ENCODE results near the gene SMAD2. TPM values are rescaled to one million over a fixed set of nuclear protein-coding genes. Genes with fewer than 3 reads are reported as not detected.
"Not testable (repeated sequence)": the region's sequence is repeated elsewhere in the genome, so short reads cannot be mapped to it uniquely, and the experiment has no call there.

Gene SMAD2
- total and polyA plus RNA-seq, 4 donors = 62.7 to 183 (median 76.6) TPM

DNA sequence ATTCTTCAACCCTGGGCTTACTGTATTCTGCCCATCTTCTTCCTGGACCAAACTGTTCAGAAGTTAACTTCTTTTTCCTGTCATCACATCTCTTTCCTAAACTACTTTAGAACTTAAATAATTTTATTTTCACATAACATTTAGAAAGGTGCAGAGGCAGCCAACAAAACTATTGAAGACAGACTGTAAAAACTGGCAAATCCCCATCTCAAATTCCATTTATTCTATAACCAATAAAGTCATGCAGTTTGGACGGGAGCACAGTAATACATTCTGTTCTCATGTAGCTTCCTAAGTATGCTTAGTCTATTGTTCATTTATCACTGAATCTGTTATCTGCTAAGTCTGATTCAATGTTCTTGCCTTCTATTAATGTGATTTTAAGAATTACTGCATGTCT is 99.1 kb downstream of the SMAD2 start:
- peaks cover 1% of the 10 kb centered on the region for H3K9me3 ChIP-seq (ENCODE audit: control insufficient read depth, insufficient read depth, low read length)
- WGBS (ENCODE audit: insufficient coverage) = 80% methylated on average over 1 of the region's 1 CpG
- no peak for DNase-seq (ENCODE audit: low read depth in 4 of 6, low spot score in 6 of 6)
- no peak overlapping the region for H3K4me3 ChIP-seq (ENCODE audit: low read depth, low read length)
- H3K4me1 ChIP-seq (ENCODE audit: control insufficient read depth, insufficient read depth, low read length) = no peaks in the 10 kb centered on the region
- H3K36me3 ChIP-seq (ENCODE audit: control insufficient read depth, insufficient read depth, low read length) = peaks cover 4% of the 10 kb centered on the region
- H3K27ac ChIP-seq (ENCODE audit: low read depth, low read length) = no peak overlapping the region
- no peaks in the 10 kb centered on the region for H3K27me3 ChIP-seq (ENCODE audit: control insufficient read depth, insufficient read depth, low read length)

DNA sequence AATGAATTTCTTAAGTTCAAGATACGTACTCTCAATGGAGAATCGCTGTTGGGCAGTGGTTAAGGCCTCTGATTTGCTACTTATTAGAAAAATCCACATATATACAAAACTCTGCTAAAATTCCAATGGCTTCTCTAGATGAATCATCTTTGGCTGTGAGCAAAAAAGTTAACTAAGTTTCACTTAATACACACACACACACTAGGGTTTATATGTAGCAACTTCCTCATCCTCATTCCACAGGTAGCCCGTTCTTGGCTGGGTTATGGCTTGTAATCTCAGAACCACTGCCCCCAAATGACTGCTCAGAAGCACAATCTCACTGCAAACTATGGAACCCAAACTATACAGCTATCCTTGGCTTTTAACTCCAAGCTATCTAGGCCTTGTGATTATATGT is 99.7 kb downstream of the SMAD2 start:
- peaks cover 1% of the 10 kb centered on the region for H3K9me3 ChIP-seq (ENCODE audit: control insufficient read depth, insufficient read depth, low read length)
- no peak overlapping the region for H3K27ac ChIP-seq (ENCODE audit: low read depth, low read length)
- H3K36me3 ChIP-seq (ENCODE audit: control insufficient read depth, insufficient read depth, low read length) = peaks cover 4% of the 10 kb centered on the region
- H3K4me1 ChIP-seq (ENCODE audit: control insufficient read depth, insufficient read depth, low read length) = no peaks in the 10 kb centered on the region
- WGBS (ENCODE audit: insufficient coverage) = 100% methylated on average over 1 of the region's 3 CpGs
- H3K27me3 ChIP-seq (ENCODE audit: control insufficient read depth, insufficient read depth, low read length) = no peaks in the 10 kb centered on the region
- no peak for DNase-seq (ENCODE audit: low read depth in 4 of 6, low spot score in 6 of 6)
- H3K4me3 ChIP-seq (ENCODE audit: low read depth, low read length) = no peak overlapping the region

DNA sequence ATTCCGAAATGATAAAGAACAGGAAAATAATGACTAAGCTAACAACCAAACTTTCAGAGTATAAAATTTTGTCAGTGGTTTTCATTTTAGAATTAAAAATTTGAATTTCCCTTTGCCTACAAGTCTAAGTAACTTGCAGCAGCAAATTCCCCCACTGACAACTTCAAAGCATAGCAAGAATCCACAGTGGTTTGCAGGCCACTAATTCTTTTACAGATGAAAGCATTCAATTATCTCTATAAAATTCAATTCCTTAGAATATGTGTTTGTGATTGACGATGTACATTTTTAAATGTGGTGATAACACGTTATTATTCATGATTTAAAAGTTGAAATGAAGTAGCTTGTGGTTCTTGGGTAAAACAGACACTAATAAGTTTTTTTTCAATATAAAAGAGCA is 100.6 kb downstream of the SMAD2 start:
- no peaks in the 10 kb centered on the region for H3K27me3 ChIP-seq (ENCODE audit: control insufficient read depth, insufficient read depth, low read length)
- no peaks in the 10 kb centered on the region for H3K4me1 ChIP-seq (ENCODE audit: control insufficient read depth, insufficient read depth, low read length)
- no CpG with 5 or more reads among the region's 3 CpGs for WGBS (ENCODE audit: insufficient coverage)
- DNase-seq (ENCODE audit: low read depth in 4 of 6, low spot score in 6 of 6) = no peak
- H3K4me3 ChIP-seq (ENCODE audit: low read depth, low read length) = no peak overlapping the region
- no peak overlapping the region for H3K27ac ChIP-seq (ENCODE audit: low read depth, low read length)
- peaks cover 1% of the 10 kb centered on the region for H3K9me3 ChIP-seq (ENCODE audit: control insufficient read depth, insufficient read depth, low read length)
- H3K36me3 ChIP-seq (ENCODE audit: control insufficient read depth, insufficient read depth, low read length) = peaks cover 4% of the 10 kb centered on the region

- H3K27ac ChIP-seq (ENCODE audit: low read depth, low read length); H3K4me3 ChIP-seq (ENCODE audit: low read depth, low read length); H3K9me3 ChIP-seq (ENCODE audit: control insufficient read depth, insufficient read depth, low read length); H3K4me1 ChIP-seq (ENCODE audit: control insufficient read depth, insufficient read depth, low read length); DNase-seq (ENCODE audit: low read depth in 4 of 6, low spot score in 6 of 6); H3K27me3 ChIP-seq (ENCODE audit: control insufficient read depth, insufficient read depth, low read length); H3K36me3 ChIP-seq (ENCODE audit: control insufficient read depth, insufficient read depth, low read length): not testable (repeated sequence)
- WGBS (ENCODE audit: insufficient coverage) = 98% methylated on average over 16 of the region's 34 CpGs
Observed at GRCh38 chr18:47828031-47828430, 102.4 kb downstream of the SMAD2 start.

- WGBS (ENCODE audit: insufficient coverage) = 100% methylated on average over 3 of the region's 5 CpGs
- no peaks in the 10 kb centered on the region for H3K27me3 ChIP-seq (ENCODE audit: control insufficient read depth, insufficient read depth, low read length)
Observed at GRCh38 chr18:47826157-47827074, 104.0 kb downstream of the SMAD2 start.

GRCh38 chr18:47821314-47821713 is 109.1 kb downstream of the SMAD2 start:
- H3K36me3 ChIP-seq (ENCODE audit: control insufficient read depth, insufficient read depth, low read length) = no peaks in the 10 kb centered on the region
- peaks cover 7% of the 10 kb centered on the region for H3K4me1 ChIP-seq (ENCODE audit: control insufficient read depth, insufficient read depth, low read length)
- no peak overlapping the region for H3K27ac ChIP-seq (ENCODE audit: low read depth, low read length)
- WGBS (ENCODE audit: insufficient coverage) = 100% methylated on average over 2 of the region's 3 CpGs
- H3K9me3 ChIP-seq (ENCODE audit: control insufficient read depth, insufficient read depth, low read length) = no peaks in the 10 kb centered on the region
- no peaks in the 10 kb centered on the region for H3K27me3 ChIP-seq (ENCODE audit: control insufficient read depth, insufficient read depth, low read length)
- DNase-seq (ENCODE audit: low read depth in 4 of 6, low spot score in 6 of 6) = no peak
- no peak overlapping the region for H3K4me3 ChIP-seq (ENCODE audit: low read depth, low read length)

More at GRCh38 chr18:47826157-47827074, 104.0 kb downstream of the SMAD2 start:
- Histone ChIP-seq H3K4me3 (ENCODE audit: low read depth, low read length) (no peak overlapping the region), H3K27ac (ENCODE audit: low read depth, low read length) (no peak overlapping the region), H3K4me1 (ENCODE audit: control insufficient read depth, insufficient read depth, low read length) (no peaks in the 10 kb centered on the region), H3K36me3 (ENCODE audit: control insufficient read depth, insufficient read depth, low read length) (peaks cover 4% of the 10 kb centered on the region), H3K9me3 (ENCODE audit: control insufficient read depth, insufficient read depth, low read length) (peaks cover 1% of the 10 kb centered on the region)
- DNase-seq (ENCODE audit: low read depth in 4 of 6, low spot score in 6 of 6) = no peak

- no peak for DNase-seq (ENCODE audit: low read depth in 4 of 6, low spot score in 6 of 6)
- no CpG with 5 or more reads among the region's 1 CpG for WGBS (ENCODE audit: insufficient coverage)
- Histone ChIP-seq H3K4me3 (ENCODE audit: low read depth, low read length) (no peak overlapping the region), H3K4me1 (ENCODE audit: control insufficient read depth, insufficient read depth, low read length) (peaks cover 7% of the 10 kb centered on the region), H3K27me3 (ENCODE audit: control insufficient read depth, insufficient read depth, low read length) (no peaks in the 10 kb centered on the region), H3K27ac (ENCODE audit: low read depth, low read length) (peak overlapping the region; percentile 19), H3K9me3 (ENCODE audit: control insufficient read depth, insufficient read depth, low read length) (no peaks in the 10 kb centered on the region), H3K36me3 (ENCODE audit: control insufficient read depth, insufficient read depth, low read length) (no peaks in the 10 kb centered on the region)
Observed at GRCh38 chr18:47817795-47818077, 112.7 kb downstream of the SMAD2 start.

- WGBS (ENCODE audit: insufficient coverage) = 94% methylated on average over 7 of the region's 9 CpGs
- no peak overlapping the region for H3K4me3 ChIP-seq (ENCODE audit: low read depth, low read length)
- peak in 1 of 6 donors; percentile 18 for DNase-seq (ENCODE audit: low read depth in 4 of 6, low spot score in 6 of 6)
- no peaks in the 10 kb centered on the region for H3K36me3 ChIP-seq (ENCODE audit: control insufficient read depth, insufficient read depth, low read length)
- no peaks in the 10 kb centered on the region for H3K9me3 ChIP-seq (ENCODE audit: control insufficient read depth, insufficient read depth, low read length)
- no peak overlapping the region for H3K27ac ChIP-seq (ENCODE audit: low read depth, low read length)
- H3K4me1 ChIP-seq (ENCODE audit: control insufficient read depth, insufficient read depth, low read length) = peaks cover 7% of the 10 kb centered on the region
- H3K27me3 ChIP-seq (ENCODE audit: control insufficient read depth, insufficient read depth, low read length) = no peaks in the 10 kb centered on the region
Observed at GRCh38 chr18:47817017-47817794, 113.3 kb downstream of the SMAD2 start.

DNA sequence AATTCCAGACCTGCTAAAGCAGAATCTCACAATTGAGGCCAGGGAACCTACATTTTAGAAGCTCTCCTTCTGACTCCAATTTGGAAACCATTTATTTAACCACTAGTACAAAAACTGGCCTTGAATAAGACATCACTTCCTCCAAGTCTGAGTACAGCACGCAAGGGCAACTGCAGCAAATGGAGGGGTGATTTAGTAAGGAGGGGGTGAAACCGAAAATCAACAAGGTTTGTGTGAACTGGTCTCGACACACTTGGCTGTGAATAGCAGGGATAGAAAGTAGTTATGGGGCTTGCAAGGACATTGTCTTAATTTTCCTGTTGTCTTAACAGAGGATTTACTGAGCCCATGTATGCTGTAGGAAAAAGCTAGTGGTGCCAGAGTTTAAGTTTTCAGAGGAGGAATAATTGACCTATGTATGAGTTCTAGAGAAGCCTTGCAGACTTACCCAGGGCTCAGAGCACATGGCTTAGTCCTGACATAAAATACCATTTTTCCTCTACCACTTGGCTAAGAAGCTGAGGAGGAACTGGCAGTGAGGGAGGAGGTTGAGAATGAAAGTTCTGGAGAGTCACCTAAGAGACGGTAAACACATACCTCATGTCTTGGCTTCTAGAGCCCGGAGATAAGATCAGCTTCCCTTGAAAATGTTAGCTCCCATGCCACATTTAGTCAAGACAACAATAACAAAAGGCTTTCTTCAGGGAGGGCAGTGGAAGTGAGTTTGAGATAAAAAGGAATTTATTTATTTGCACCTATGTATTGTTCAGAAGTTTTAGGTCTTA is 114.8 kb downstream of the SMAD2 start:
- H3K9me3 ChIP-seq (ENCODE audit: control insufficient read depth, insufficient read depth, low read length) = no peaks in the 10 kb centered on the region
- WGBS (ENCODE audit: insufficient coverage) = 83% methylated on average over 2 of the region's 5 CpGs
- peaks cover 7% of the 10 kb centered on the region for H3K4me1 ChIP-seq (ENCODE audit: control insufficient read depth, insufficient read depth, low read length)
- no peak overlapping the region for H3K27ac ChIP-seq (ENCODE audit: low read depth, low read length)
- H3K27me3 ChIP-seq (ENCODE audit: control insufficient read depth, insufficient read depth, low read length) = no peaks in the 10 kb centered on the region
- H3K36me3 ChIP-seq (ENCODE audit: control insufficient read depth, insufficient read depth, low read length) = no peaks in the 10 kb centered on the region
- no peak for DNase-seq (ENCODE audit: low read depth in 4 of 6, low spot score in 6 of 6)
- H3K4me3 ChIP-seq (ENCODE audit: low read depth, low read length) = no peak overlapping the region
